Measurements from ENCODE around the gene TAOK1. TPM values are rescaled to one million over a fixed set of nuclear protein-coding genes. Genes with fewer than 3 reads are reported as not detected.
"Not testable (repeated sequence)": the region's sequence is repeated elsewhere in the genome, so short reads cannot be mapped to it uniquely, and the experiment has no call there.

The TAOK1 gene
- polyA plus RNA-seq, 4 donors = 43.9 to 48.7 (median 48.1) TPM

GRCh38 chr17:29434550-29434949 is 44.4 kb downstream of the TAOK1 start:
- no peak for DNase-seq (ENCODE audit: low read depth in 4 of 4, low spot score in 3 of 4)

DNA sequence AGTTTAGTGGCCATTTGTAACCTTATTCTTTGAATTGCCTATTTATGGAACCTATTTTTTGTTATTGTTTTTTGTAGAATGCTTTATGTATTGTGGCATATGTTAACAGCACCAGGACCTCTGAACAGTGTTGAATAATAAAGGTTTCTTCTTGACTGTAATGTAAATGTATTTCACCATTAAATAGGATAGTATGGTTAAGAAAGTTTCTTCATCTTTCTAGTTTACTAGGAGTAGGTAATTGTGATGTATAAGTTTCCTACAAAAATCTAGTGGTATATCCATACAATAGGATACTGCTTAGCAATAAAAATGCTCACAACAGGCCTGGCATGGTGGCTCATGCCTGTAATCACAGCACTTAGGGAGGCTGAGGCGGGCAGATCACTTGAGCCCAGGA is 52.3 kb downstream of the TAOK1 start:
- DNase-seq (ENCODE audit: low read depth in 4 of 4, low spot score in 3 of 4) = no peak

GRCh38 chr17:29443041-29443739 is 53.0 kb downstream of the TAOK1 start:
- DNase-seq (ENCODE audit: low read depth in 4 of 4, low spot score in 3 of 4) = no peak

DNA sequence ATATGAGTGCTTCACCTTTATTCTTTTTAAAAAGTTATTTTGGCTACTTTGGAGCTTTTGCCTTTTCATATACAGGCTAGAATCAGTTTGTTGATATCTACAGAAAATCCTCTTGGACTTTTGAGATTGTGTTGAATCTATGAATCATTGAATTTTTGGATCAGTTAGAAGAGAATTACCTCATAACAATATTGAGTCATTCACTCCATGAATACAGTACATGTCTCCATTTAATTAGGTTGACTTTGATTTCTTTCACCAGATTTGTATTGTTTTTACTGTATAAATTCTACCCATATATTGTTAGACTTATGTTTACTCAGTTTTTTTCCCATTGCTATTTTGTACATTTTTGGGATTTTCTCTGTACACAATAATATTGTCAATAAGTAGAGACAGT is 54.4 kb downstream of the TAOK1 start:
- no peak for DNase-seq (ENCODE audit: low read depth in 4 of 4, low spot score in 3 of 4)

GRCh38 chr17:29445844-29446243 is 55.7 kb downstream of the TAOK1 start:
- no peak for DNase-seq (ENCODE audit: low read depth in 4 of 4, low spot score in 3 of 4)

DNA sequence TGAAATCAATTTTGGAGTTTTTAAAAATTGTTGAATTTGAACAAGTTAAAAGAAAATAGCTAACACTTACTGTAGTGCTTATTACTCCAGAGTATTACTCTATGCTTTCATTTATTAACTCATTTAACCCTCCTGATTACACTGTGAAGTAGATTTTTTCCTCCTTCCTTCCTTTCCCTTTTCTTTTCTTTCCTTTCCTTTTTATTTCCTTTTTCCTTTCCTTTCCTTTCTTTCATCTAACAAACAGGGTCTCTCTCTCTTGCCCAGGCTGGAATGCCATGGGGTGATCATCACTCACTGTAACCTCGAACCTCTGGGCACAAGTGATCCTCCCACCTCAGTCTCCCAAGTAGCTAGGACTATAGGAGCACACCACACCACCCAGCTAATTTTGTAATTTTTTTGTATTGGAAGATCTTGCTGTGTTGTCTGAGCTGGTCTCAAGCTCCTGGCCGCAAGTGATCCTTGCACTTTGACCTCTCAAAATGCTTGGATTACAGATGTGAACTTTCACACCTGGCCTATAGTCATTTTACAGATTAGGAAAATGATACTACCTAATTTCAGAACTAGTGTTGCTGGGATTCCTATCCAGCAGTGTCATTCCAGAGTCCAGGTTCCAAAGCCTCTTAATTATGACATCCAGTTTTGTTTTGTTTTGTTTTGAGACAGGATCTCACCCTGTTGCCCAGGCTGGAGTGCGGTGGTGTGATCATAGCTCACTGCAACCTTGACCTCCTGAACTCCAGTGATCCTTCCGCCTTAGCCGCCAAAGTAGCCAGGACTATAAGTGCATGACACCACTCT is 59.9 kb downstream of the TAOK1 start:
- no peak for DNase-seq (ENCODE audit: low read depth in 4 of 4, low spot score in 3 of 4)

DNA sequence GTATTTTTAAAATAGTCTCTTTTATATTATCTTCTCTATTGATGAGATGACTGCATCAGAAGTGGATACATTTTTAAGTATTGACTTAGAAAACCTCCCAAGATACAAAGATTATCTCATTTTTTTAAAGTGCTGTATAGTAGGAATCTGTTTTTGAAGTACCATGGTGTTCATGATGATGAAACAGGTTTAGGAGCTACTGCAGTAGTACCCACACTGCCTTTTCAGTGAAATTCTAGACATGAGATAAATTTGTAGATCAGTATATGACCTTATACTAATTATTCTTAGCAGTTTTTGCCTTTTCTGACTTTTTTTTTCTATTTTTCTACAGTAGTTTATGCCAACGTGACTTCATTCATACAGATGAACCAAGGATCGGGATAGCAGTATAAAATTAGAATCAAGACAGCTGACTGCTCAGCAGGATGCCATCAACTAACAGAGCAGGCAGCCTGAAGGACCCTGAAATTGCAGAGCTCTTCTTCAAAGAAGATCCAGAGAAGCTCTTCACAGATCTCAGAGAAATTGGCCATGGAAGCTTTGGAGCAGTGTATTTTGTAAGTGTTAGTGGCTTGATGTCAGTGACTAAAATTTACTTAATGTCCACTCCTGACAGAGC is 61.1 kb downstream of the TAOK1 start:
- DNase-seq (ENCODE audit: low read depth in 4 of 4, low spot score in 3 of 4) = no peak

- DNase-seq (ENCODE audit: low read depth in 4 of 4, low spot score in 3 of 4) = no peak
These were observed 67.9 kb downstream of the TAOK1 start for GRCh38 chr17:29458066-29458465.

DNA sequence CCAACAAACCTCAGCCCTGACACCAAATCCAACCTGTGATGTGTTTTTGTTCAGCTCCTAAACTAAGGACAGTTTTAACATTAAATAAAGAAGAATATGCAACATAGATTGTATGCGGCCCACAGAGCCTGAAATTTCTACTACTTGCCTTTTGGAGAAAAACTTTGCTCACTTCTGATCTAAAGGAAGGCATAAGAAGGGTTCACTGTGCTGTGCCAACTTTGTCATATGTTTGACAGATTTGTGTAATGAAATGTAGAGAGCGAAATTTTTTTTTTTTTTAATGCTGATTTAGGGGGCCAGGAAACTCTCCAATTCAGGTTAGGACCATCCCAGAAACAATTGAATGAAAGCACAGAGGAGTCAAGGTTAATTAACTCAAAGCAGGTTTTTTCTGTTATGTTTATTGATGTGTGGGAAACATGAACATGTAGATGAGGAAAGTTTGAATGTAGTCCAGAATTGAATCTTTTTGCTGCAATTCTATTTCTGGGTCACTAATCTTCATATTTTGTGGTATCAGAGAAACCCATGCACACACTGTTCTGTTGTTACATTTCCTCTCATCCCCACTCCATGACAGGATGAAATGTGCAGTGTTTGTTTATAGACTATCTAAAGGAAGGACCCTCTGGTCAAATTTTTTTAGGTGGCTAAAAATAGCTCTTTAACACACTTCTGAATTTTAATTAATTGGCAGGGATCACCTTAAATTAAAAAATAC is 71.5 kb downstream of the TAOK1 start:
- DNase-seq (ENCODE audit: low read depth in 4 of 4, low spot score in 3 of 4) = no peak

DNA sequence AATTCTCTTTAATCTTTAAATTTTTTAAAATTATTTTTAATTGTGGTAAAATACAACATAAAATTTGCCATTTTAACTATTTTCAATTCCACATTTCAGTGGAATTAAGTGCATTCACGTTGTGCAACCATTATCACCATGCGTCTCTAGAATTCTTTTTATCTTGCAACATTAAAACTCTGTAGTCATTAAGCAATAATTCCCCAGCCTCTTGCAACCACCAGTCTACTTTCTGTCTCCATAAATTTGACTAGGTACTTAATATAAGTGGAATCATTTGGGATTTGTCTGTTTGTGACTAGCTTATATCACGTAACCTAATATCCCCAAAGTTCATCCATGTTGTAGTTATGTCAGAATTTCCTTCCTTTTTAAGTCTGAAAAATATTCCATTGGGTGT is 79.1 kb downstream of the TAOK1 start:
- DNase-seq (ENCODE audit: low read depth in 4 of 4, low spot score in 3 of 4) = no peak

- not testable (repeated sequence) for DNase-seq (ENCODE audit: low read depth in 4 of 4, low spot score in 3 of 4)
These were observed 83.3 kb downstream of the TAOK1 start for GRCh38 chr17:29473437-29473836.

DNA sequence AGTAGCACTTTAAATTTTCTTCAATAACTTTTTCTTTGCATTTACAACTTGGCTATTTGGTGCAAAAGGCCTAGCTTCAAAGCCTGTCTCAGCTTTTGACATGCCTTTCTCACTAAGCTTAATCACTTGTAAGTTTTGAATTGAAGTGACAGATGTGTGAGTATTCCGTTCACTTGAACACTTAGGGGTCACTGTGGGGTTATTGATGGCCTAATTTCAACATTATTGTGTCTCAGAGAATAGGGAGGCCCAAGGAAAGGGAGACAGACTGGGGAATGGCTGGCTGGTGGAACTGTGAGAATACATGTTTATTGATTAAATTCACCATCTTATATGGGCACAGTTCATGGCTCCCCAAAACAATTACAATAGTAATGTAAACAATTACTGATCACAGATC is 84.1 kb downstream of the TAOK1 start:
- DNase-seq (ENCODE audit: low read depth in 4 of 4, low spot score in 3 of 4) = no peak

GRCh38 chr17:29475891-29476290 is 85.7 kb downstream of the TAOK1 start:
- DNase-seq (ENCODE audit: low read depth in 4 of 4, low spot score in 3 of 4) = no peak

GRCh38 chr17:29480249-29480928 is 90.2 kb downstream of the TAOK1 start:
- DNase-seq (ENCODE audit: low read depth in 4 of 4, low spot score in 3 of 4) = not testable (repeated sequence)

- no peak for DNase-seq (ENCODE audit: low read depth in 4 of 4, low spot score in 3 of 4)
These were observed 93.3 kb downstream of the TAOK1 start for GRCh38 chr17:29483503-29483902.

DNA sequence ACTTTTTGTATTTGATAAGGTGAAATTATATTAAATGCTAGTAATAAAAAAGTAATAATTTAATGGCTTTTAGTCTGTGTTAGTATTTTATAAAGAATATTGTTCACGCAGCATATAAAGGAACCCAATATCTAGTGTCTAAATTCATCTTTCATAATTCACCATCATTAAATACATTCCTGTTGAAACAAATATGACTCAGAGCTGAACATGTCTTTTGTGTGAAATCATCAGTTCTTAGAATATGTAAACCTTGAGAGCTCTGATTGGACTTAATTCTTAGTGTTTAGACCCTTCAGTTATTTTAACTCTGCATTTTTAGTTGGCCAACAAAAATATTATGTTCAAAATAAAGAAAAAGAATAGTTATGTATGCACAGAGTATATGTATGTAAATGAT is 104.8 kb downstream of the TAOK1 start:
- no peak for DNase-seq (ENCODE audit: low read depth in 4 of 4, low spot score in 3 of 4)

DNA sequence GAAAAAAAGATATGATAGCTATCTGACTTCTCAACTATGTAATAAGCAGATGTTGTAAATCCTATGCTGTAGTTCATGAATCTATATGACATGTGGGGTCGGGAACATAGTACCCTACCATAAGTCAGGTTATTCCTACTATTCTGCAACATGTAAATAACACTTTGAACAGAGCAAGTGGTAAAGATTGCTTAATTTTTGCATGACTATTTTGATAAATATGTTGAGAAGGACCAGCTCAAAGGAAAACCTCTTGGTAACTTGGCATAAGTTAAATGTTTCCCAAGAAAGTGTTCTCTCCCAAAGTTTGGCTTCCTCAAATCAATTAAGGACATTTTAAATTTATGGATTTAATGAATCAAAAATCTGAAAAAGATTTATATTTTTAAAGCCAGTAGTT is 114.5 kb downstream of the TAOK1 start:
- no peak for DNase-seq (ENCODE audit: low read depth in 4 of 4, low spot score in 3 of 4)

DNA sequence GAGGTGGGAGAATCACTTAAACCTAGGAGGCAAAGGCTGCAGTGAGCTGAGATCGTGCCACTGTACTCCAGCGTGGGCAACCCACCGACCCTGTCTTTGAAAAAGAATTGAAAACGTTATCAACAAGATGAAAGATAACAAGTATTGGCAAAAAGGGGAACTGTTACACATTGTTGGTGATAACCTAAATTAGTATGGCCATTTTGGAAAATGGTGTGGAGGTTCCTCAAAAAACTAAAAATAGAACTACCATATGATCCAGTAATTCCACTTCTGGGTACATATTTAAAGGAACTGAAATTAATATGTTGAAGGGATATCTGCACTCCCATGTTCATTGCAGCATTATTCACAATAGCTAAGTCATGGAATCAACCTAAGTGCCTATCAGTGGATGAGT is 115.7 kb downstream of the TAOK1 start:
- DNase-seq (ENCODE audit: low read depth in 4 of 4, low spot score in 3 of 4) = no peak

GRCh38 chr17:29510953-29511352 is 120.8 kb downstream of the TAOK1 start:
- DNase-seq (ENCODE audit: low read depth in 4 of 4, low spot score in 3 of 4) = no peak

- DNase-seq (ENCODE audit: low read depth in 4 of 4, low spot score in 3 of 4) = no peak
These were observed 124.6 kb downstream of the TAOK1 start for GRCh38 chr17:29514792-29515191.

GRCh38 chr17:29518359-29518758 is 128.2 kb downstream of the TAOK1 start:
- DNase-seq (ENCODE audit: low read depth in 4 of 4, low spot score in 3 of 4) = no peak

Data from right renal pelvis (tissue), 4 donors.